Fibroblast of lung (primary cell): ENCODE measurements around the gene SNAI3. TPM values are rescaled to one million over a fixed set of nuclear protein-coding genes. Genes with fewer than 3 reads are reported as not detected.
A peak's percentile ranks its signal among the peaks of the same experiment; 100 is the strongest.

ENCODE experiments used
- DNase-seq, 2 donors: peaks; one replicate each; pipeline versions ENCODE4 v3.0.0 to v3.0.0-alpha.2; 2010; ENCODE audit warnings: low read depth in 2 of 2
- H2AFZ ChIP-seq: 2 replicates; pipeline ENCODE4 v1.5.1; 2012; ENCODE audit warnings: low read length, control low read depth, inconsistent platforms
- H3K27ac ChIP-seq: 2 replicates; pipeline ENCODE4 v1.5.1; 2011; ENCODE audit warnings: low read length, control low read depth; ENCODE audit not compliant: insufficient read depth
- H3K27me3 ChIP-seq: 2 replicates; pipeline ENCODE4 v1.5.1; 2011; ENCODE audit warnings: mild to moderate bottlenecking, low read length; ENCODE audit not compliant: control insufficient read depth, insufficient read depth
- H3K36me3 ChIP-seq: 2 replicates; pipeline ENCODE4 v1.5.1; 2011; ENCODE audit warnings: low read length; ENCODE audit not compliant: control insufficient read depth, insufficient read depth
- H3K4me1 ChIP-seq: 2 replicates; pipeline ENCODE4 v1.5.1; 2011; ENCODE audit warnings: low read length; ENCODE audit not compliant: control insufficient read depth, insufficient read depth; ENCODE audit errors: extremely low read depth
- H3K4me2 ChIP-seq: 2 replicates; pipeline ENCODE4 v1.5.1; 2011; ENCODE audit warnings: low read length, control low read depth; ENCODE audit not compliant: insufficient read depth; ENCODE audit errors: extremely low read depth
- H3K4me3 ChIP-seq, 4 experiments: fragments of 200-600 bp in 1 of 4; sonication (generic) in 1 of 4; replicated peaks in 1 of 4; 2 replicates each; pipeline ENCODE4 v1.5.1; 2011 to 2016; ENCODE audit warnings: low read length in 4 of 4, low read depth in 3 of 4, mild to moderate bottlenecking in 3 of 4, control low read depth in 2 of 4, inconsistent platforms in 1 of 4, mixed read lengths in 1 of 4; ENCODE audit not compliant: insufficient read depth in 1 of 4; ENCODE audit errors: control extremely low read depth in 1 of 4
- H3K79me2 ChIP-seq: 2 replicates; pipeline ENCODE4 v1.5.1; 2012; ENCODE audit warnings: mild to moderate bottlenecking, low read length, inconsistent platforms; ENCODE audit not compliant: control insufficient read depth, insufficient read depth
- H3K9ac ChIP-seq: 2 replicates; pipeline ENCODE4 v1.5.1; 2011; ENCODE audit warnings: mild to moderate bottlenecking, low read length, control low read depth; ENCODE audit not compliant: insufficient read depth
- H3K9me3 ChIP-seq: 2 replicates; pipeline ENCODE4 v1.5.1; 2012; ENCODE audit warnings: low read depth, low read length; ENCODE audit not compliant: control insufficient read depth, insufficient read depth
- H4K20me1 ChIP-seq: 2 replicates; pipeline ENCODE4 v1.5.1; 2011; ENCODE audit warnings: low read length; ENCODE audit not compliant: control insufficient read depth, insufficient read depth; ENCODE audit errors: extremely low read depth
- EZH2 ChIP-seq: IDR thresholded peaks from 2 replicates; pipeline ENCODE4 v1.5.1; 2012; ENCODE audit warnings: low read length, control low read depth, mild to moderate bottlenecking; ENCODE audit errors: missing control alignments
- polyA plus RNA-seq, 2 donors: library from polyadenylated mRNA; depleted of rRNA in 1 of 2; stranded (reverse) in 1 of 2; unstranded in 1 of 2; fragments of >200 nt; gene quantifications; 2 replicates each; pipeline ENCODE4 v1.2.1, GENCODE V29; 2011 to 2012; ENCODE audit warnings: missing spikeins in 1 of 2
- total RNA-seq: library from RNA; depleted of rRNA; stranded (reverse); fragments of >200 nt; gene quantifications from 2 replicates; pipeline ENCODE4 v1.2.1, GENCODE V29; 2014
- TF ChIP-seq, protein P1 (sequence below), 2 donors: IDR thresholded peaks in 1 of 2; conservative IDR thresholded peaks in 1 of 2; 1 replicate in 1 of 2; 2 replicates in 1 of 2; pipeline ENCODE4 v1.5.1; 2011 to 2012; ENCODE audit warnings: low read length in 2 of 2, control low read depth in 1 of 2, inconsistent platforms in 1 of 2, low read depth in 1 of 2, mild to moderate bottlenecking in 1 of 2

SNAI3 gene
- total and polyA plus RNA-seq, 2 donors (not counting 1 experiment from before 2014, with no cell fraction given): 0.17 TPM; not detected in 1

DNA sequence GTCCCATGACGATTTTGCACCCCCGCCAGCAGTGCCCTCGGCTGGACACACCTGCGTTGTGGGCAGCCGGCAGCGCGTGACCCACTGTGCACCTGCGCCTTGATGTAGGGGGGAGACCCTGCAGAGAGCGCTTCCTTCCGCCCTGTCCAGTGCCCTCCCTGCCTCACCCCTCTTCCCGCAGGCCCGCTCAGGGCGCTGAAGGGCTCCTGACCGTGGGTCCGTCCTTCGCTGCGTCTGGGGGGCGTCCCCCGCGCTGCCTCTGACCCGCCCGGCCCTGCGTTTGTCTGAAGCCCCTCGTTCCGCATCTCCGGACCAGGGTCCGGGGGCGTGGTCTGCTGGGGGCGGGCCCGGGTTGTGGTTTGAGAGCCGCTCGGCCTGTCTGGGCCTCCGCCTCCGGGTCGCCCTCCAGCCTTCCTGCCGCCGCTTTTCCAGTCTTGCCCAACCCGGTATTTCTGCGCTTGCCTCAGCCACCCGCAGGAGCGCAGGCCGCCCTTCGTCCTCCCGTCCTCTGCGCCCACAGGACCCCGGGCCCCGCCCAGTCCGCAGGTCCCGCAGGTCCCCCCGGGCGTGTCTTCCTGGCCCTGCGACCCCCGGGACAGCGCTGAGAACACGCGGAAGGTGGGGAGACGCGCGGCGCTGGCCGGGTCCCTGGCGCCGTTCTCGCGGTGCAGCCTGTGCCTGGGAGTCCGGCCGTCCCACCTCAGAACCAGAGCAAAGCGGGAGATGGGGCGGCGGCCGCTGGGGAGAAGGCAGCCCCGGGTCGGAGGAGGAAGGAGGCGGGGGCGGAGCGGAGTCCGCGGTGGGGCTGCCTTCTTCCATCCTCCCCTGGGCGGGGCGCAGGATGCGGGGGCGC, 51.9 kb downstream of the SNAI3 start:
- peaks cover 12% of the 10 kb centered on the region for H3K27me3 ChIP-seq
- no peaks in the 10 kb centered on the region for H4K20me1 ChIP-seq
- DNase-seq: peak; percentile 18 to 50
- peak overlapping the region; percentile 71 for H3K4me2 ChIP-seq
- H3K27ac ChIP-seq: no peak overlapping the region
- H3K79me2 ChIP-seq: no peaks in the 10 kb centered on the region
- no peaks in the 10 kb centered on the region for H3K9me3 ChIP-seq
- peak overlapping the region; percentile 42 for H3K9ac ChIP-seq
- H3K4me3 ChIP-seq: peak overlapping the region; percentile 23 to 47 (median 34)
- TF ChIP-seq EZH2: no peak
- TF ChIP-seq, protein P1, sequence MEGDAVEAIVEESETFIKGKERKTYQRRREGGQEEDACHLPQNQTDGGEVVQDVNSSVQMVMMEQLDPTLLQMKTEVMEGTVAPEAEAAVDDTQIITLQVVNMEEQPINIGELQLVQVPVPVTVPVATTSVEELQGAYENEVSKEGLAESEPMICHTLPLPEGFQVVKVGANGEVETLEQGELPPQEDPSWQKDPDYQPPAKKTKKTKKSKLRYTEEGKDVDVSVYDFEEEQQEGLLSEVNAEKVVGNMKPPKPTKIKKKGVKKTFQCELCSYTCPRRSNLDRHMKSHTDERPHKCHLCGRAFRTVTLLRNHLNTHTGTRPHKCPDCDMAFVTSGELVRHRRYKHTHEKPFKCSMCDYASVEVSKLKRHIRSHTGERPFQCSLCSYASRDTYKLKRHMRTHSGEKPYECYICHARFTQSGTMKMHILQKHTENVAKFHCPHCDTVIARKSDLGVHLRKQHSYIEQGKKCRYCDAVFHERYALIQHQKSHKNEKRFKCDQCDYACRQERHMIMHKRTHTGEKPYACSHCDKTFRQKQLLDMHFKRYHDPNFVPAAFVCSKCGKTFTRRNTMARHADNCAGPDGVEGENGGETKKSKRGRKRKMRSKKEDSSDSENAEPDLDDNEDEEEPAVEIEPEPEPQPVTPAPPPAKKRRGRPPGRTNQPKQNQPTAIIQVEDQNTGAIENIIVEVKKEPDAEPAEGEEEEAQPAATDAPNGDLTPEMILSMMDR (conservative IDR thresholded peaks at IDR 0.05 in 1 of 2, IDR thresholded peaks at IDR 0.05 in 1 of 2; ENCODE audit: low read depth in 1 of 2, low read length in 2 of 2): no peak
- H3K36me3 ChIP-seq: peaks cover 13% of the 10 kb centered on the region
- no peak overlapping the region for H2AFZ ChIP-seq
- peaks cover 2% of the 10 kb centered on the region for H3K4me1 ChIP-seq

DNA sequence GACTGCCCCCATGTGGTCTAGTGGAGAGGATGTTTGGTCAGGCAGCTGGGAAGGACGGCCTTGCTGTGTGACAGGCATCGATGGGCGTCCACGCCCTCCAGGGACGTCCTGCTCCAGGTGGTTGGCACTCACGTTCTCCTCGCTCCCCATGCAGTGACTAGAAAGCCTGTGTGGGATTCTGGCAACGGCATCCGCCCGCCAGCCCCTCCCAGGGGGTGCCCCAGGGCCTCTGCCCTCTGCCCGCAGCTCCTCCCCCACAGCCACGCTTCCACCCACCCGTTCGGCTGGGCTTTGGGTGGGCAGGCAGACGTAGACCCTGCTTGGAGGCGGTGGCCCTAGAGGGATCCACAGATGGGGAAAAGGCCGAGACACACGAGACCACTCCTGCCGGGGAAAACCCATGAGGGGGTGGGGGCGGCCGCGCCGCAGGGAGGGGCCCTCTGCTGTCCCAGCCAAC, 52.6 kb downstream of the SNAI3 start:
- Histone ChIP-seq H3K27me3 (peaks cover 5% of the 10 kb centered on the region), H3K27ac (no peak overlapping the region), H4K20me1 (no peaks in the 10 kb centered on the region), H3K9me3 (no peaks in the 10 kb centered on the region), H3K79me2 (no peaks in the 10 kb centered on the region), H3K4me1 (peaks cover 2% of the 10 kb centered on the region), H3K36me3 (peaks cover 13% of the 10 kb centered on the region), H3K4me2 (no peak overlapping the region), H3K9ac (no peak overlapping the region), H2AFZ (no peak overlapping the region), H3K4me3 (no peak overlapping the region)
- DNase-seq: no peak
- no peak for TF ChIP-seq EZH2
- TF ChIP-seq, protein P1 (conservative IDR thresholded peaks at IDR 0.05 in 1 of 2, IDR thresholded peaks at IDR 0.05 in 1 of 2; ENCODE audit: low read depth in 1 of 2, low read length in 2 of 2): peak in 1 of 2 donors; percentile 23

DNA sequence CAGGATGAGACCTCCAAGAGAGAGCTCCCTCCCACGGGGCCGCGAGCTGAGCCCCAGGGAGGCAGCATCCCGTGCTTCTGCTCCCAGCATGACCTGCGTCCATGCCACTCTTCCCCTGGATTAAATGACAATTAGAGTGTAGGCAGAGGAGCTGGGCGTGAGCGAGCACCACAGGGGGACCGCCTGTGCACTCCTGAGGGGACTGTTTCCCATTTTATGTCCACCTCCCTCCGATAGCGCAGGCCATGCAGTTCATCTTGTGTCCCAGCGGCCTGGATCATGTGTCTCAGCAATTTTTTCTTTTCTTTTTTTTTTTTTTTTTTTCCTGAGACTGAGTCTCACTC, 53.7 kb downstream of the SNAI3 start:
- no peak overlapping the region for H3K9ac ChIP-seq
- H3K36me3 ChIP-seq: peaks cover 15% of the 10 kb centered on the region

More for the DNA sequence above, 53.7 kb downstream of the SNAI3 start:
- Histone ChIP-seq H3K79me2 (no peaks in the 10 kb centered on the region), H3K4me3 (no peak overlapping the region), H4K20me1 (no peaks in the 10 kb centered on the region), H3K4me2 (no peak overlapping the region), H3K27ac (no peak overlapping the region), H3K9me3 (no peaks in the 10 kb centered on the region), H3K27me3 (no peaks in the 10 kb centered on the region), H2AFZ (no peak overlapping the region), H3K4me1 (peaks cover 2% of the 10 kb centered on the region)
- TF ChIP-seq, protein P1 (conservative IDR thresholded peaks at IDR 0.05 in 1 of 2, IDR thresholded peaks at IDR 0.05 in 1 of 2; ENCODE audit: low read depth in 1 of 2, low read length in 2 of 2): no peak
- no peak for TF ChIP-seq EZH2
- no peak for DNase-seq
